Neuronal stem cell (in vitro differentiated cells): ENCODE results near the gene H19.

ENCODE experiments used
- DNase-seq: peaks from one replicate; pipeline ENCODE4 v3.0.0-alpha.2; 2013; ENCODE audit warnings: low spot score
- H2AFZ ChIP-seq: one replicate; pipeline ENCODE4 v1.6.1; 2013; ENCODE audit warnings: mild to moderate bottlenecking, low read length, inconsistent platforms
- H2AK5ac ChIP-seq: 2 replicates; pipeline ENCODE4 v1.6.1; 2013; ENCODE audit warnings: low read depth, mild to moderate bottlenecking, inconsistent platforms, low read length, moderate library complexity, mixed read lengths
- H2BK120ac ChIP-seq: 2 replicates; pipeline ENCODE4 v1.6.1; 2013; ENCODE audit warnings: low read depth, mild to moderate bottlenecking, inconsistent platforms, low read length, moderate library complexity, mixed read lengths
- H2BK12ac ChIP-seq: one replicate; pipeline ENCODE4 v1.6.1; 2013; ENCODE audit warnings: low read length, inconsistent platforms
- H2BK15ac ChIP-seq: 2 replicates; pipeline ENCODE4 v1.6.1; 2013; ENCODE audit warnings: mild to moderate bottlenecking, low read length, inconsistent platforms, mixed read lengths
- H2BK5ac ChIP-seq: one replicate; pipeline ENCODE4 v1.6.1; 2013; ENCODE audit warnings: inconsistent platforms, mild to moderate bottlenecking, low read length, moderate library complexity
- H3K14ac ChIP-seq: one replicate; pipeline ENCODE4 v1.6.1; 2013; ENCODE audit warnings: low read length, inconsistent platforms
- H3K18ac ChIP-seq: 2 replicates; pipeline ENCODE4 v1.6.1; 2013; ENCODE audit warnings: low read length, inconsistent platforms
- H3K23ac ChIP-seq: 2 replicates; pipeline ENCODE4 v1.6.1; 2013; ENCODE audit warnings: low read depth, mild to moderate bottlenecking, mixed read lengths, low read length, inconsistent platforms; ENCODE audit not compliant: poor library complexity
- H3K27ac ChIP-seq: replicated peaks from 3 replicates; pipeline ENCODE4 v1.5.1; 2013; ENCODE audit warnings: low read length, inconsistent platforms
- H3K27me3 ChIP-seq, 3 experiments: 2 replicates each; pipeline ENCODE4 v1.6.1; 2013; ENCODE audit warnings: low read length in 3 of 3, mild to moderate bottlenecking in 2 of 3, inconsistent platforms in 1 of 3, low read depth in 1 of 3, mixed read lengths in 1 of 3, moderate library complexity in 1 of 3; ENCODE audit not compliant: control insufficient read depth in 3 of 3, insufficient read depth in 3 of 3
- H3K36me3 ChIP-seq, 2 donors: replicated peaks in 1 of 2; 2 replicates each; pipeline ENCODE4 v1.6.1; 2013; ENCODE audit warnings: low read length in 2 of 2; ENCODE audit not compliant: control insufficient read depth in 2 of 2, insufficient read depth in 2 of 2
- H3K4ac ChIP-seq: 2 replicates; pipeline ENCODE4 v1.6.1; 2013; ENCODE audit warnings: inconsistent platforms, mild to moderate bottlenecking, low read length, moderate library complexity
- H3K4me1 ChIP-seq, 2 donors: 1 replicate in 1 of 2; 2 replicates in 1 of 2; pipeline ENCODE4 v1.6.1; 2013; ENCODE audit warnings: low read length in 2 of 2, low read depth in 1 of 2; ENCODE audit not compliant: control insufficient read depth in 2 of 2, insufficient read depth in 1 of 2
- H3K4me2 ChIP-seq: one replicate; pipeline ENCODE4 v1.6.1; 2013; ENCODE audit warnings: mild to moderate bottlenecking, low read length, inconsistent platforms; ENCODE audit not compliant: insufficient read depth, poor library complexity, severe bottlenecking
- H3K4me3 ChIP-seq, 2 donors: 2 replicates each; pipeline ENCODE4 v1.5.1; 2013; ENCODE audit warnings: low read length in 2 of 2, mild to moderate bottlenecking in 2 of 2, inconsistent platforms in 1 of 2, moderate library complexity in 1 of 2
- H3K79me1 ChIP-seq: one replicate; pipeline ENCODE4 v1.6.1; 2013; ENCODE audit warnings: low read depth, mild to moderate bottlenecking, inconsistent platforms, low read length, moderate library complexity
- H3K9ac ChIP-seq: one replicate; pipeline ENCODE4 v1.6.1; 2013; ENCODE audit warnings: mild to moderate bottlenecking, low read depth, low read length, inconsistent platforms; ENCODE audit not compliant: poor library complexity
- H3K9me3 ChIP-seq, 2 donors: replicated peaks in 1 of 2; 2 replicates each; pipeline versions ENCODE3 to v1.6.1; 2013; ENCODE audit warnings: low read length in 2 of 2, mild to moderate bottlenecking in 2 of 2, inconsistent platforms in 1 of 2, low read depth in 1 of 2, mixed read lengths in 1 of 2, moderate library complexity in 1 of 2; ENCODE audit not compliant: control insufficient read depth in 2 of 2, insufficient read depth in 1 of 2
- H4K8ac ChIP-seq: one replicate; pipeline ENCODE4 v1.6.1; 2013; ENCODE audit warnings: low read depth, mild to moderate bottlenecking, inconsistent platforms, low read length, moderate library complexity
- H4K91ac ChIP-seq: one replicate; pipeline ENCODE4 v1.6.1; 2013; ENCODE audit warnings: low read length, low read depth, mild to moderate bottlenecking, inconsistent platforms; ENCODE audit not compliant: poor library complexity
- WGBS, 2 donors: extraction: QIAGEN DNeasy Blood & Tissue Kit; methylation state at CpG; one replicate each; pipeline ENCODE4 v1.1.7; 2013; ENCODE audit warnings: missing lambda C conversion rate in 2 of 2, mixed read lengths in 1 of 2; ENCODE audit not compliant: insufficient read length in 2 of 2, insufficient replicate concordance in 1 of 2; ENCODE audit errors: extremely low coverage in 2 of 2; 5-methylcytosine and 5-hydroxymethylcytosine counted together

H19 gene

GRCh38 chr11:1949922-1950321, 47.7 kb downstream of the H19 start:
- Histone ChIP-seq H3K27ac (no peak overlapping the region), H3K9ac (no peak overlapping the region), H3K9me3 (no peaks in the 10 kb centered on the region), H2BK5ac (no peak overlapping the region), H2BK15ac (no peak overlapping the region), H4K8ac (no peak overlapping the region), H3K18ac (no peak overlapping the region), H3K79me1 (no peaks in the 10 kb centered on the region), H3K23ac (no peak overlapping the region), H3K36me3 (no peaks in the 10 kb centered on the region), H3K14ac (no peak overlapping the region), H2BK12ac (no peak overlapping the region), H3K4ac (no peak overlapping the region), H2AK5ac (no peak overlapping the region), H3K27me3 (no peaks in the 10 kb centered on the region), H2BK120ac (no peak overlapping the region), H3K4me3 (no peak overlapping the region), H2AFZ (no peak overlapping the region), H3K4me2 (no peak overlapping the region), H4K91ac (no peak overlapping the region), H3K4me1 (no peaks in the 10 kb centered on the region)
- no peak for DNase-seq
- no CpG with 5 or more reads among the region's 15 CpGs for WGBS, 2 donors

GRCh38 chr11:1949302-1949701, 48.3 kb downstream of the H19 start:
- Histone ChIP-seq H2AK5ac (no peak overlapping the region), H2BK12ac (no peak overlapping the region), H2BK5ac (no peak overlapping the region), H3K9me3 (no peaks in the 10 kb centered on the region), H2BK120ac (no peak overlapping the region), H3K36me3 (no peaks in the 10 kb centered on the region), H3K9ac (no peak overlapping the region), H3K14ac (no peak overlapping the region), H3K79me1 (no peaks in the 10 kb centered on the region), H3K4me1 (no peaks in the 10 kb centered on the region), H3K18ac (no peak overlapping the region), H3K4ac (no peak overlapping the region), H3K23ac (no peak overlapping the region), H2AFZ (no peak overlapping the region), H3K4me3 (no peak overlapping the region), H4K8ac (no peak overlapping the region), H3K4me2 (no peak overlapping the region), H3K27me3 (no peaks in the 10 kb centered on the region), H3K27ac (no peak overlapping the region), H4K91ac (no peak overlapping the region), H2BK15ac (no peak overlapping the region)
- DNase-seq: no peak
- WGBS, 2 donors: no CpG with 5 or more reads among the region's 6 CpGs

- Histone ChIP-seq H2BK5ac (no peak overlapping the region), H2BK12ac (no peak overlapping the region), H3K14ac (no peak overlapping the region), H2AFZ (no peak overlapping the region), H3K4me3 (no peak overlapping the region), H3K4me1 (no peaks in the 10 kb centered on the region), H3K9ac (no peak overlapping the region), H3K4ac (no peak overlapping the region), H2AK5ac (no peak overlapping the region), H2BK120ac (no peak overlapping the region), H2BK15ac (no peak overlapping the region), H4K8ac (no peak overlapping the region), H3K27ac (no peak overlapping the region), H3K18ac (no peak overlapping the region), H3K27me3 (no peaks in the 10 kb centered on the region), H3K23ac (no peak overlapping the region), H3K9me3 (no peaks in the 10 kb centered on the region), H3K79me1 (no peaks in the 10 kb centered on the region), H4K91ac (no peak overlapping the region), H3K36me3 (no peaks in the 10 kb centered on the region), H3K4me2 (no peak overlapping the region)
- WGBS, 2 donors: no CpG with 5 or more reads among the region's 11 CpGs
- no peak for DNase-seq
Observed at GRCh38 chr11:1948389-1948788, 49.3 kb downstream of the H19 start.

GRCh38 chr11:1947592-1948237, 49.9 kb downstream of the H19 start:
- H3K9ac ChIP-seq: no peak overlapping the region
- no peaks in the 10 kb centered on the region for H3K36me3 ChIP-seq
- no peak overlapping the region for H2BK15ac ChIP-seq
- no peak overlapping the region for H3K23ac ChIP-seq
- no peak overlapping the region for H2AFZ ChIP-seq
- H4K91ac ChIP-seq: no peak overlapping the region
- no peaks in the 10 kb centered on the region for H3K27me3 ChIP-seq
- no peak overlapping the region for H2BK120ac ChIP-seq
- no peak overlapping the region for H2AK5ac ChIP-seq
- no peak overlapping the region for H2BK12ac ChIP-seq
- H4K8ac ChIP-seq: no peak overlapping the region
- WGBS, 2 donors: no CpG with 5 or more reads among the region's 36 CpGs
- H3K9me3 ChIP-seq: no peaks in the 10 kb centered on the region
- no peak overlapping the region for H3K18ac ChIP-seq
- H3K4me1 ChIP-seq: no peaks in the 10 kb centered on the region
- no peaks in the 10 kb centered on the region for H3K79me1 ChIP-seq
- H3K4me2 ChIP-seq: no peak overlapping the region
- no peak overlapping the region for H3K4ac ChIP-seq
- DNase-seq: no peak
- H3K14ac ChIP-seq: no peak overlapping the region
- H3K27ac ChIP-seq: no peak overlapping the region
- no peak overlapping the region for H2BK5ac ChIP-seq
- H3K4me3 ChIP-seq: no peak overlapping the region
